SHP77 treated with DMSO at 0.1 percent for 48 hours (cell line): ENCODE measurements around the gene DPP8.
A peak's percentile ranks its signal among the peaks of the same experiment; 100 is the strongest.
"Not testable (repeated sequence)": the region's sequence is repeated elsewhere in the genome, so short reads cannot be mapped to it uniquely, and the experiment has no call there.

Source experiments
- DNase-seq: peaks from one replicate; lab custom pipeline; 2025; lab: John Stamatoyannopoulos, UW

Gene DPP8

GRCh38 chr15:65402961-65403360 is 114.5 kb downstream of the DPP8 start:
- DNase-seq = no peak

GRCh38 chr15:65401611-65402240 is 115.8 kb downstream of the DPP8 start:
- DNase-seq = no peak

GRCh38 chr15:65400760-65401610 is 116.5 kb downstream of the DPP8 start:
- DNase-seq = peak; percentile 51

GRCh38 chr15:65399997-65400396 is 117.5 kb downstream of the DPP8 start:
- DNase-seq = no peak

- no peak for DNase-seq
Measured at GRCh38 chr15:65399001-65399706, 118.3 kb downstream of the DPP8 start.

- not testable (repeated sequence) for DNase-seq
Measured at GRCh38 chr15:65398486-65398885, 119.0 kb downstream of the DPP8 start.

GRCh38 chr15:65396965-65397317 is 120.5 kb downstream of the DPP8 start:
- no peak for DNase-seq

GRCh38 chr15:65396283-65396964 is 121.1 kb downstream of the DPP8 start:
- DNase-seq = no peak

GRCh38 chr15:65395567-65396202 is 121.8 kb downstream of the DPP8 start:
- no peak for DNase-seq

- DNase-seq = no peak
Measured at GRCh38 chr15:65394936-65395335, 122.6 kb downstream of the DPP8 start.

- no peak for DNase-seq
Measured at GRCh38 chr15:65394280-65394789, 123.2 kb downstream of the DPP8 start.

- DNase-seq = no peak
Measured at GRCh38 chr15:65393557-65393956, 123.9 kb downstream of the DPP8 start.

GRCh38 chr15:65393091-65393490 is 124.4 kb downstream of the DPP8 start:
- no peak for DNase-seq
